A673 (cell line): ENCODE measurements around the gene ZNF365.

Experiments
- EZH2 ChIP-seq: fragments of 200-600 bp; sonication (generic); IDR thresholded peaks from 2 replicates; pipeline ENCODE4 v1.6.1; 2017; ENCODE audit warnings: borderline replicate concordance, low read depth, mild to moderate bottlenecking, mixed read lengths, antibody characterized with exemption, low read length; ENCODE audit not compliant: poor library complexity, severe bottlenecking
- TF ChIP-seq, protein P1 (sequence below): fragments of 300-800, 200-600 bp; sonication (generic); conservative IDR thresholded peaks from 2 replicates; pipeline ENCODE4 v1.5.1; 2017; ENCODE audit warnings: low read depth, mild to moderate bottlenecking, antibody characterized with exemption, low read length, moderate library complexity, mixed read lengths

DNA sequence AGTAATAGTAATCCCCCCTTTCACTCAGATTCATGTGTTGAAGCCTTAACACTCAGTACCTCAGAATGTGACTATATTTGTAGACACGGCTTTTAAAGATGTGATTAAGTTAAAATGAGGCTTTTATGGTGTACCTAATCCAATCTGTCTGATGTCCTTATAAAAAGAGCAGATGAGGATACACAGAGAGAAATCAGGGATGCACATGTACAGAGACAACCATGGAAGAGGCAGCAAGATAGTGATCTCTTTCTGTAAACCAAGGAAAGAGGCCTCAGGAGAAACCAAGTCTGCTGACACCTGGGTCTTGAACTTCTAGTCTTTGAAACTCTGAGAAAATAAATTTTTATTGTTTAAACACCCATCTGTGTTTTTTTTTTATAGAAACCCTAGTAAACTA, 44.0 kb upstream of the ZNF365 start:
- TF ChIP-seq, protein P1, sequence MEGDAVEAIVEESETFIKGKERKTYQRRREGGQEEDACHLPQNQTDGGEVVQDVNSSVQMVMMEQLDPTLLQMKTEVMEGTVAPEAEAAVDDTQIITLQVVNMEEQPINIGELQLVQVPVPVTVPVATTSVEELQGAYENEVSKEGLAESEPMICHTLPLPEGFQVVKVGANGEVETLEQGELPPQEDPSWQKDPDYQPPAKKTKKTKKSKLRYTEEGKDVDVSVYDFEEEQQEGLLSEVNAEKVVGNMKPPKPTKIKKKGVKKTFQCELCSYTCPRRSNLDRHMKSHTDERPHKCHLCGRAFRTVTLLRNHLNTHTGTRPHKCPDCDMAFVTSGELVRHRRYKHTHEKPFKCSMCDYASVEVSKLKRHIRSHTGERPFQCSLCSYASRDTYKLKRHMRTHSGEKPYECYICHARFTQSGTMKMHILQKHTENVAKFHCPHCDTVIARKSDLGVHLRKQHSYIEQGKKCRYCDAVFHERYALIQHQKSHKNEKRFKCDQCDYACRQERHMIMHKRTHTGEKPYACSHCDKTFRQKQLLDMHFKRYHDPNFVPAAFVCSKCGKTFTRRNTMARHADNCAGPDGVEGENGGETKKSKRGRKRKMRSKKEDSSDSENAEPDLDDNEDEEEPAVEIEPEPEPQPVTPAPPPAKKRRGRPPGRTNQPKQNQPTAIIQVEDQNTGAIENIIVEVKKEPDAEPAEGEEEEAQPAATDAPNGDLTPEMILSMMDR, result no peak
- no peak for TF ChIP-seq EZH2
